WTC11 (cell line): ENCODE results near the gene AGBL4. TPM values are rescaled to one million over a fixed set of nuclear protein-coding genes. Genes with fewer than 3 reads are reported as not detected.

ENCODE experiments used
- ATAC-seq: fragments of 200-7000 bp; cut with Tn5 transposase; 2 replicates; pipeline ENCODE4 v1.10.0; 2021; ENCODE audit warnings: mild to moderate bottlenecking, moderate library complexity
- CTCF ChIA-PET: fragments of 300-600 bp; sonication (Branson Sonifier 250); formaldehyde crosslinking; loops from one replicate; lab custom pipeline; 2021; ENCODE audit warnings: antibody characterized with exemption; lab: Charles Lee
- POLR2A ChIA-PET: fragments of 350-600 bp; sonication (Branson Sonifier 250); formaldehyde crosslinking; loops from one replicate; lab custom pipeline; 2021; ENCODE audit warnings: antibody characterized with exemption; lab: Charles Lee
- DNase-seq: peaks from one replicate; pipeline ENCODE4 v3.0.0; 2021; ENCODE audit warnings: low spot score
- H3K27ac Mint-ChIP-seq: 2 replicates; pipeline ENCODE4 v1.8.0; 2021; ENCODE audit warnings: mixed read lengths
- H3K27me3 Mint-ChIP-seq: 2 replicates; pipeline ENCODE4 v1.8.0; 2021; ENCODE audit warnings: low read depth, mild to moderate bottlenecking, moderate library complexity, mixed read lengths
- H3K36me3 Mint-ChIP-seq: 2 replicates; pipeline ENCODE4 v1.8.0; 2021; ENCODE audit warnings: mixed read lengths
- H3K4me1 Mint-ChIP-seq: 2 replicates; pipeline ENCODE4 v1.8.0; 2022; ENCODE audit warnings: mixed read lengths
- H3K4me3 Mint-ChIP-seq: 2 replicates; pipeline ENCODE4 v1.8.0; 2021; ENCODE audit warnings: mild to moderate bottlenecking, moderate library complexity, mixed read lengths
- H3K9me3 Mint-ChIP-seq: 2 replicates; pipeline ENCODE4 v1.8.0; 2021; ENCODE audit warnings: mixed read lengths
- AR ChIP-seq: fragments of 250-450 bp; sonication (Bioruptor Pico); IDR thresholded peaks from 2 replicates; pipeline ENCODE4 v1.9.0; 2021; ENCODE audit warnings: mild to moderate bottlenecking
- ATF1 ChIP-seq: sonication (generic); formaldehyde crosslinking; IDR thresholded peaks from 2 replicates; pipeline ENCODE4 v1.8.1; 2023; ENCODE audit warnings: mild to moderate bottlenecking, moderate library complexity, missing genetic modification reagents
- CREB1 ChIP-seq: sonication (generic); formaldehyde crosslinking; IDR thresholded peaks from 2 replicates; pipeline ENCODE4 v1.8.0; 2023; ENCODE audit warnings: mild to moderate bottlenecking, missing genetic modification reagents
- E2F4 ChIP-seq: sonication (generic); formaldehyde crosslinking; IDR thresholded peaks from 2 replicates; pipeline ENCODE4 v1.8.1; 2022; ENCODE audit warnings: low read depth, mild to moderate bottlenecking, moderate library complexity, missing genetic modification reagents, borderline replicate concordance
- FOXJ3 ChIP-seq: sonication (generic); formaldehyde crosslinking; IDR thresholded peaks from 2 replicates; pipeline ENCODE4 v1.9.0; 2021; ENCODE audit warnings: missing genetic modification reagents, mild to moderate bottlenecking, borderline replicate concordance
- FOXP1 ChIP-seq: sonication (generic); formaldehyde crosslinking; IDR thresholded peaks from 2 replicates; pipeline ENCODE4 v1.8.0; 2022; ENCODE audit warnings: missing genetic modification reagents, mild to moderate bottlenecking, moderate library complexity, borderline replicate concordance
- NFE2L1 ChIP-seq: sonication (generic); formaldehyde crosslinking; IDR thresholded peaks from 2 replicates; pipeline ENCODE4 v1.8.1; 2023; ENCODE audit warnings: missing genetic modification reagents
- NR1H2 ChIP-seq: sonication (generic); formaldehyde crosslinking; IDR thresholded peaks from 2 replicates; pipeline ENCODE4 v1.9.0; 2021; ENCODE audit warnings: mild to moderate bottlenecking, moderate library complexity, missing genetic modification reagents
- OVOL2 ChIP-seq: fragments of 250-450 bp; sonication (Bioruptor Pico); IDR thresholded peaks from 2 replicates; pipeline ENCODE4 v1.9.0; 2021; ENCODE audit warnings: mild to moderate bottlenecking, borderline replicate concordance
- RORB ChIP-seq: fragments of 250-450 bp; sonication (Bioruptor Pico); IDR thresholded peaks from 2 replicates; pipeline ENCODE4 v1.9.0; 2021; ENCODE audit warnings: mild to moderate bottlenecking
- USF2 ChIP-seq: sonication (generic); formaldehyde crosslinking; IDR thresholded peaks from 2 replicates; pipeline ENCODE4 v1.8.1; 2023; ENCODE audit warnings: mild to moderate bottlenecking, missing genetic modification reagents, moderate library complexity
- ZBTB43 ChIP-seq: sonication (generic); formaldehyde crosslinking; IDR thresholded peaks from 2 replicates; pipeline ENCODE4 v1.8.1; 2023; ENCODE audit warnings: mild to moderate bottlenecking, missing genetic modification reagents
- ZNF219 ChIP-seq: sonication (generic); formaldehyde crosslinking; IDR thresholded peaks from 2 replicates; pipeline ENCODE4 v1.8.0; 2023; ENCODE audit warnings: missing genetic modification reagents, mild to moderate bottlenecking, borderline replicate concordance
- ZNF281 ChIP-seq: sonication (generic); formaldehyde crosslinking; IDR thresholded peaks from 2 replicates; pipeline ENCODE4 v1.8.0; 2023; ENCODE audit warnings: mild to moderate bottlenecking, missing genetic modification reagents
- ZNF317 ChIP-seq: sonication (generic); formaldehyde crosslinking; IDR thresholded peaks from 2 replicates; pipeline ENCODE4 v1.8.1; 2023; ENCODE audit warnings: low read depth, mild to moderate bottlenecking, moderate library complexity, missing genetic modification reagents, borderline replicate concordance
- ZNF425 ChIP-seq: fragments of 250-450 bp; sonication (Bioruptor Pico); conservative IDR thresholded peaks from 2 replicates; pipeline ENCODE4 v1.9.0; 2021; ENCODE audit warnings: mild to moderate bottlenecking
- total RNA-seq: library from RNA; stranded (reverse); gene quantifications from 3 replicates; pipeline ENCODE4 v1.2.3, GENCODE V29; 2021
- TF ChIP-seq, protein P1 (sequence below): sonication (generic); formaldehyde crosslinking; IDR thresholded peaks from 2 replicates; pipeline ENCODE4 v1.8.1; 2023; ENCODE audit warnings: mild to moderate bottlenecking, missing genetic modification reagents

The AGBL4 gene
- total RNA-seq, 1 experiment from 2014 or later = 0.87 TPM

DNA sequence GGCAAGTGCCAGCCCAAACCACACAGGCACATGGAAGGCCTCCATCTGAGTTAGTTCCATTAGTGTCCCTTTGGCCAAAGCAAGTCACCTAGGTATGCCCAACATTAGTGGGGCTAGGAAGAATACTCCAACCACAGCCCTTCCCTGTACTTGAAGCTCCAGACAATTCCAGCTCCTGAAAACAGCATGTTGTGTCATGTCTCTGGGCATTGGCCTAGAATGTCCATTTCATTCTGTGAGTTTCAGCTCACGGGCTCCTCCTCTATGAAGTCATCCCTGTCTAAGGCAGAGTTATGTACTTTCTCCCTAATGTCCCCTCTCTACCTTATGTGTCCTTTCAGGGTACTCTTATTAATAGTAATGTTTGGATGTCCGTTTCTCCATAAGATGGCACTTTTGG lies 1455.3 kb downstream of the AGBL4 start:
- Mint-ChIP-seq H3K27ac (no peak overlapping the region), H3K9me3 (no peaks in the 10 kb centered on the region), H3K4me1 (peaks cover 6% of the 10 kb centered on the region), H3K4me3 (no peak overlapping the region), H3K36me3 (no peaks in the 10 kb centered on the region), H3K27me3 (no peaks in the 10 kb centered on the region; the same call in none of the 2 replicates)
- CTCF ChIA-PET = no interaction called here
- DNase-seq (no peak), ATAC-seq (no peak)
- POLR2A ChIA-PET = no interaction called here
- TF ChIP-seq, protein P1, sequence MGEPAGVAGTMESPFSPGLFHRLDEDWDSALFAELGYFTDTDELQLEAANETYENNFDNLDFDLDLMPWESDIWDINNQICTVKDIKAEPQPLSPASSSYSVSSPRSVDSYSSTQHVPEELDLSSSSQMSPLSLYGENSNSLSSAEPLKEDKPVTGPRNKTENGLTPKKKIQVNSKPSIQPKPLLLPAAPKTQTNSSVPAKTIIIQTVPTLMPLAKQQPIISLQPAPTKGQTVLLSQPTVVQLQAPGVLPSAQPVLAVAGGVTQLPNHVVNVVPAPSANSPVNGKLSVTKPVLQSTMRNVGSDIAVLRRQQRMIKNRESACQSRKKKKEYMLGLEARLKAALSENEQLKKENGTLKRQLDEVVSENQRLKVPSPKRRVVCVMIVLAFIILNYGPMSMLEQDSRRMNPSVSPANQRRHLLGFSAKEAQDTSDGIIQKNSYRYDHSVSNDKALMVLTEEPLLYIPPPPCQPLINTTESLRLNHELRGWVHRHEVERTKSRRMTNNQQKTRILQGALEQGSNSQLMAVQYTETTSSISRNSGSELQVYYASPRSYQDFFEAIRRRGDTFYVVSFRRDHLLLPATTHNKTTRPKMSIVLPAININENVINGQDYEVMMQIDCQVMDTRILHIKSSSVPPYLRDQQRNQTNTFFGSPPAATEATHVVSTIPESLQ = no peak
- no peak for TF ChIP-seq ZNF281 (CRISPR knock-in tag)
- no peak for TF ChIP-seq ZNF425 (CRISPR knock-in tag)
- TF ChIP-seq ZNF317 (CRISPR knock-in tag) = no peak
- TF ChIP-seq NFE2L1 (CRISPR knock-in tag) = no peak
- no peak for TF ChIP-seq USF2 (CRISPR knock-in tag)
- no peak for TF ChIP-seq NR1H2 (CRISPR knock-in tag)
- no peak for TF ChIP-seq FOXP1 (CRISPR knock-in tag)
- TF ChIP-seq ATF1 (CRISPR knock-in tag) = no peak
- no peak for TF ChIP-seq RORB (CRISPR knock-in tag)
- TF ChIP-seq OVOL2 (CRISPR knock-in tag) = no peak
- no peak for TF ChIP-seq ZBTB43 (CRISPR knock-in tag)
- no peak for TF ChIP-seq CREB1
- no peak for TF ChIP-seq ZNF219 (CRISPR knock-in tag)
- no peak for TF ChIP-seq AR (CRISPR knock-in tag)
- no peak for TF ChIP-seq E2F4 (CRISPR knock-in tag)
- TF ChIP-seq FOXJ3 (CRISPR knock-in tag) = no peak
